AG04449 (cell line): ENCODE data around the gene CASP2.
A peak's percentile ranks its signal among the peaks of the same experiment; 100 is the strongest.
"Not testable (repeated sequence)": the region's sequence is repeated elsewhere in the genome, so short reads cannot be mapped to it uniquely, and the experiment has no call there.

Source experiments
- CTCF ChIA-PET: fragments of 350-600 bp; formaldehyde crosslinking; extraction: SDS; loops from one replicate; lab custom pipeline; 2021; ENCODE audit warnings: antibody characterized with exemption; lab: Yijun Ruan, JAX
- POLR2A ChIA-PET: fragments of 400-600, 350-600 bp; formaldehyde crosslinking; extraction: SDS; loops from one replicate; lab custom pipeline; 2020; ENCODE audit warnings: antibody characterized with exemption, inconsistent platforms; lab: Yijun Ruan, JAX
- DNase-seq: peaks from one replicate; pipeline ENCODE4 v3.0.0-alpha.2; 2010; ENCODE audit warnings: low read depth, low spot score
- H3K4me3 ChIP-seq: 2 replicates; pipeline ENCODE4 v1.5.1; 2011; ENCODE audit warnings: low read depth, mild to moderate bottlenecking, control low read depth, low read length
- TF ChIP-seq, protein P1 (sequence below): IDR thresholded peaks from one replicate; pipeline ENCODE4 v1.5.1; 2011; ENCODE audit warnings: mild to moderate bottlenecking, moderate library complexity, low read length, control low read depth, inconsistent platforms; ENCODE audit not compliant: insufficient read depth; ENCODE audit errors: missing control alignments

The CASP2 gene

DNA sequence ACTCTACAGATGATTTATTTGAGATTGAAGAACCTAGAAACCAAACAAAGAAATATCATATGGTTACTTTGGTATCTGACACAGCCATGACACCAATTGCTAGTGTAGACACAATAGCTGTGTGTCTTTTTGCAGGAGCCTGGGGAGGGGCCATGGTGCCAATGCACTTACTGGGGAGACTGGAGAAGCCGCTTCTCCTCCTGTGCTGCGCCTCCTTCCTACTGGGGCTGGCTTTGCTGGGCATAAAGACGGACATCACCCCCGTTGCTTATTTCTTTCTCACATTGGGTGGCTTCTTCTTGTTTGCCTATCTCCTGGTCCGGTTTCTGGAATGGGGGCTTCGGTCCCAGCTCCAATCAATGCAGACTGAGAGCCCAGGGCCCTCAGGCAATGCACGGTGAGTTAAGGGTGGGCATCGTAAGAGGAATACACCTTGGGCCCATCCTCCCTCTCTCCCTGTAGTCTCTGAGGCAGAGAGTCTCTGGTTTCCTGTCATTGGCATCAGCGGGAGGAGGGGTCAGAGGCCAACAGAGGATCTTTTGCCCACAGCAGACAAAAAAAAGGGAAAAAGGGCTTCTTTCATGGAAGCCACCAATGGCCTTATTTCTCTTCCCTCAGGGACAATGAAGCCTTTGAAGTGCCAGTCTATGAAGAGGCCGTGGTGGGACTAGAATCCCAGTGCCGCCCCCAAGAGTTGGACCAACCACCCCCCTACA is 2.2 kb upstream of the CASP2 start:
- no peak for DNase-seq
- POLR2A ChIA-PET, result no interaction called here
- no peak overlapping the region for H3K4me3 ChIP-seq
- CTCF ChIA-PET, result interaction anchor here (0.7 to 1.9 kb wide), 2 partner anchors 131 to 274 kb away, joined by 3 to 5 read pairs; no protein-coding TSS in a partner anchor
- TF ChIP-seq, protein P1, sequence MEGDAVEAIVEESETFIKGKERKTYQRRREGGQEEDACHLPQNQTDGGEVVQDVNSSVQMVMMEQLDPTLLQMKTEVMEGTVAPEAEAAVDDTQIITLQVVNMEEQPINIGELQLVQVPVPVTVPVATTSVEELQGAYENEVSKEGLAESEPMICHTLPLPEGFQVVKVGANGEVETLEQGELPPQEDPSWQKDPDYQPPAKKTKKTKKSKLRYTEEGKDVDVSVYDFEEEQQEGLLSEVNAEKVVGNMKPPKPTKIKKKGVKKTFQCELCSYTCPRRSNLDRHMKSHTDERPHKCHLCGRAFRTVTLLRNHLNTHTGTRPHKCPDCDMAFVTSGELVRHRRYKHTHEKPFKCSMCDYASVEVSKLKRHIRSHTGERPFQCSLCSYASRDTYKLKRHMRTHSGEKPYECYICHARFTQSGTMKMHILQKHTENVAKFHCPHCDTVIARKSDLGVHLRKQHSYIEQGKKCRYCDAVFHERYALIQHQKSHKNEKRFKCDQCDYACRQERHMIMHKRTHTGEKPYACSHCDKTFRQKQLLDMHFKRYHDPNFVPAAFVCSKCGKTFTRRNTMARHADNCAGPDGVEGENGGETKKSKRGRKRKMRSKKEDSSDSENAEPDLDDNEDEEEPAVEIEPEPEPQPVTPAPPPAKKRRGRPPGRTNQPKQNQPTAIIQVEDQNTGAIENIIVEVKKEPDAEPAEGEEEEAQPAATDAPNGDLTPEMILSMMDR, result no peak

DNA sequence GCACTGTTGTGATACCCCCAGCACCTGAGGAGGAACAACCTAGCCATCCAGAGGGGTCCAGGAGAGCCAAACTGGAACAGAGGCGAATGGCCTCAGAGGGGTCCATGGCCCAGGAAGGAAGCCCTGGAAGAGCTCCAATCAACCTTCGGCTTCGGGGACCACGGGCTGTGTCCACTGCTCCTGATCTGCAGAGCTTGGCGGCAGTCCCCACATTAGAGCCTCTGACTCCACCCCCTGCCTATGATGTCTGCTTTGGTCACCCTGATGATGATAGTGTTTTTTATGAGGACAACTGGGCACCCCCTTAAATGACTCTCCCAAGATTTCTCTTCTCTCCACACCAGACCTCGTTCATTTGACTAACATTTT is 1.6 kb upstream of the CASP2 start:
- ChIA-PET CTCF (interaction anchor here (0.7 to 1.9 kb wide), 4 partner anchors 13 to 274 kb away, joined by 3 to 5 read pairs (median 4); no protein-coding TSS in a partner anchor), POLR2A (no interaction called here)
- TF ChIP-seq, protein P1, result no peak
- no peak overlapping the region for H3K4me3 ChIP-seq
- DNase-seq, result no peak

DNA sequence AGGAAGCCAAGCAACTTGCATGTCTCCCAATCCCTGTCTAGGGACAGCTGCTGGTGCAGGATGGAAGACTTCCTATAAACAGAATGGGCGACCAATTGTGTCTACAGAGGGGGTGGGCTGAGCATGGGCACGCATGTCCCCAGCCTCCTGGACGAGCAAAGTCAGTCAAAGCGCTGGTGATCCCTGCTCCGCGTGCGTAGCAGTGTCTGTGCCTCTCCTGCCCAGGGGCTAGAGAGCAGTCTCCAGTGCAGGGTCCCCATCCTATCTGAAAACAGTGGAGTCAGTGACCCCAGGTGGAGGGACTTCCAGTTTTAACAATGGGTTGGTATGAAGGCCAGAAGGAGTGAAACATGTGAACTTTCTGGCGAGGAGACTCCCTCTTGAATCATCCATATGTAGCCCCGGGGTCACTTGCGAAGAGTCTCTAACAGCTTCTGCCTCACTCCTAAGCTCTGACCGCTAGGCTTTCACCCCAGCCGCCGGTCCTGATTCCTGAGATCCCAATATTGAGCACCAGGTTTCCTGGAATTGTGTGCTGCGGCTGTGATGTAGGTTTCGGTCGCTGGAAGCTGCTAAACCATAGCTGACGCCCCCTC is 714 bp upstream of the CASP2 start:
- peak overlapping the region; percentile 50 for H3K4me3 ChIP-seq
- ChIA-PET CTCF (interaction anchor here (0.8 to 1.7 kb wide), 9 partner anchors 8 to 209 kb away, joined by 3 to 12 read pairs (median 3); partner anchors contain the start of gene GSTK1), POLR2A (interaction anchor here (0.5 to 1.5 kb wide), 6 partner anchors 10 to 96 kb away, joined by 3 to 8 read pairs (median 4); partner anchors contain the start of genes GSTK1 and ZYX)
- TF ChIP-seq, protein P1, result no peak
- no peak for DNase-seq

DNA sequence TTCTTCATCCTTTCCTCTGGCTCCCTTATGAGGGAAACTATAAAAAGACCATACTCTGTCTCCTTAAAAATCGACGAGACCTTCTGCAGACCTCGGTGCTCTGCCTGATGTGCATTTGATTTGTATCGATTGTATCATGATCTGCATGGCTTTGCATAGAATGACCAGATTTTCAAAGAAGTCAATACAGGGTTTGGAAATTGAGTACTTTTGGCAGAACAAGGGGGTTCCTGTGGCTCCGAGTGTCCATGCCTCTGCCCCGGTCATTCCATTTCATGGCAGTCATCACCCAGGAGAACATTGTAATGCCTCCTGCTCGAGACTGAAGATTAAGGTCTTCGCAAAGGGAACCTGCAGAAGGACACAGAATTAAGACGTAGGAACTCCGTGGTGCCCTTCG is 685 bp downstream of the CASP2 start:
- POLR2A ChIA-PET, result interaction anchor here (1.2 to 1.5 kb wide), 2 partner anchors 8 to 26 kb away, joined by 4 to 7 read pairs; partner anchors contain the start of gene GSTK1
- CTCF ChIA-PET, result interaction anchor here (1.2 to 1.7 kb wide), 2 partner anchors 48 to 208 kb away, joined by 3 to 12 read pairs; no protein-coding TSS in a partner anchor
- H3K4me3 ChIP-seq, result peak overlapping the region; percentile 88
- no peak for DNase-seq
- TF ChIP-seq, protein P1, result no peak

DNA sequence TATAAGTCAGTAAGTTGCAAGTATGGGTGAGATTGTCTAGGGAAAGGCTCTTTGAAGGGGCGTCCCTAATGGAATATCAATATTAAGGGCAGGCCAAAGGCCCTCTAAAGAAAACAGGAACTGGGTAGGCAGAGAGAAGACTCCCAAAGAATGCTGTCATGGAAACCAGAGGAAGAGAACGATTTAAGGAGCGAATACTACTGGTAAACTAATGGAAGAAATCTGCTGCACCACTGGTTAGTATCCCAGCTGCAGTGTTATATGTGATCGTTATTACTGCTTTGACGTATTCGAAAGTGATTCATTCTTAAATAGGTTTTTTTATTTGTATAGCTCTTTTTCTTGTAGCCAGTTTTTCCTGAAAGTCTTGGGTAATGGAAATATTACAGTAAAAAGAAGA is 1.3 kb downstream of the CASP2 start:
- DNase-seq, result no peak
- peak overlapping the region; percentile 88 for H3K4me3 ChIP-seq
- ChIA-PET POLR2A (no interaction called here), CTCF (interaction anchor here (1.3 kb wide), 2 partner anchors 91 to 125 kb away, joined by 4 to 6 read pairs; no protein-coding TSS in a partner anchor)
- TF ChIP-seq, protein P1, result no peak

DNA sequence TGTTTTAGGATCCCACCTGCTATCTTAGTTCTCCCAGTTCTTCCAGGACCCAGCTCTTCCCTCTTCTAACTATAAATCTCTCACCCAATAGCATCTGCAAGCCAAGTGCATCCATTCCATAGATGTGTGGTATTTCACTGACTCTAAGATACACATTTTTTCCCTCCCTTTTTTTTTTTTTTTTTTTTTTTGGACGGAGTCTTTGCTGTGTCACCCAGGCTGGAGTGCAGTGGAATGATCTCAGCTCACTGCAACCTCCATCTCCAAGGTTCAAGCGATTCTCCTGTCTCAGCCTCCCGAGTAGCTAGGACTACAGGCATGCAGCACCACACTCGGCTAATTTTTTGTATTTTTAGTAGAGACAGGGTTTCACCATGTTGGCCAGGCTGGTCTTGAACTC is 1.7 kb downstream of the CASP2 start:
- CTCF ChIA-PET, result interaction anchor here (1.3 to 4.5 kb wide), 3 partner anchors 11 to 125 kb away, joined by 4 to 18 read pairs (median 6); no protein-coding TSS in a partner anchor
- POLR2A ChIA-PET, result interaction anchor here (0.6 kb wide), 1 partner anchor 9 kb away, joined by 3 read pairs; no protein-coding TSS in a partner anchor
- DNase-seq, result not testable (repeated sequence)
- peak overlapping the region; percentile 88 for H3K4me3 ChIP-seq
